HepG2 (cell line): Measurements from ENCODE around the gene TMEM53. TPM values are rescaled to one million over a fixed set of nuclear protein-coding genes. Genes with fewer than 3 reads are reported as not detected.

Experiments
- HDAC1 ChIP-seq: sonication (generic); formaldehyde crosslinking; IDR thresholded peaks from 2 replicates; pipeline ENCODE4 v1.5.1; 2020; ENCODE audit warnings: mild to moderate bottlenecking, missing genetic modification reagents
- MBD4 ChIP-seq: IDR thresholded peaks from 2 replicates; pipeline ENCODE4 v1.6.1; 2012; ENCODE audit warnings: low read length, inconsistent platforms, borderline replicate concordance
- MED8 ChIP-seq: sonication (generic); formaldehyde crosslinking; IDR thresholded peaks from 2 replicates; pipeline ENCODE4 v1.8.1; 2023; ENCODE audit warnings: mild to moderate bottlenecking, missing genetic modification reagents; ENCODE audit not compliant: insufficient replicate concordance
- NCOA1 ChIP-seq: sonication (generic); formaldehyde crosslinking; IDR thresholded peaks from 2 replicates; pipeline ENCODE4 v1.9.0; 2021; ENCODE audit warnings: missing genetic modification reagents
- RCOR2 ChIP-seq: IDR thresholded peaks from 2 replicates; pipeline ENCODE4 v1.6.1; 2016; ENCODE audit warnings: missing biosample characterization, missing genetic modification reagents
- SKI ChIP-seq: fragments of 450-650 bp; IDR thresholded peaks from one replicate; pipeline ENCODE4 v1.6.1; 2018; ENCODE audit warnings: mild to moderate bottlenecking; ENCODE audit not compliant: partially characterized antibody
- SMC3 ChIP-seq: IDR thresholded peaks from 2 replicates; pipeline ENCODE4 v1.6.1; 2011; ENCODE audit warnings: low read length, improper control_type of control experiment
- SNAPC2 ChIP-seq: sonication (generic); formaldehyde crosslinking; IDR thresholded peaks from 2 replicates; pipeline ENCODE4 v1.8.1; 2022; ENCODE audit warnings: mild to moderate bottlenecking, missing genetic modification reagents
- SRSF1 ChIP-seq: fragments of 200-400 bp; formaldehyde crosslinking; optimal IDR thresholded peaks from 2 replicates; pipeline ENCODE3; 2017; ENCODE audit warnings: mild to moderate bottlenecking, low read depth, low read length, moderate library complexity
- ZNF709 ChIP-seq: sonication (generic); formaldehyde crosslinking; IDR thresholded peaks from 2 replicates; pipeline ENCODE4 v1.5.0; 2020; ENCODE audit warnings: mild to moderate bottlenecking, missing genetic modification reagents
- ZSCAN12 ChIP-seq: sonication (generic); formaldehyde crosslinking; IDR thresholded peaks from 2 replicates; pipeline ENCODE4 v1.9.0; 2021; ENCODE audit warnings: mild to moderate bottlenecking, missing genetic modification reagents
- polyA plus RNA-seq, 8 experiments: library from polyadenylated mRNA; depleted of rRNA in 3 of 8; stranded (reverse) in 7 of 8; unstranded in 1 of 8; fragments of >200 nt; fragmentation: Illumina TruSeq in 4 of 8; extraction: Trizol in 4 of 8; gene quantifications; 2 replicates each; pipeline versions ENCODE4 v1.2.1 to v1.2.3, GENCODE V29; 2011 to 2016; ENCODE audit warnings: low read depth in 4 of 8, missing spikeins in 1 of 8, mixed read lengths in 1 of 8; ENCODE audit not compliant: insufficient read depth in 1 of 8
- total RNA-seq, 5 experiments: library from RNA; depleted of rRNA; stranded (reverse); fragments of >200 nt; fragmentation: Illumina TruSeq; extraction: Trizol; gene quantifications; 2 replicates each; pipeline ENCODE4 v1.2.3, GENCODE V29; 2016; ENCODE audit warnings: low read depth in 1 of 5
- TF ChIP-seq, protein P1 (sequence below): sonication (generic); formaldehyde crosslinking; conservative IDR thresholded peaks from 2 replicates; pipeline ENCODE4 v1.4.0; 2020; ENCODE audit warnings: missing genetic modification reagents

The TMEM53 gene
- total and polyA plus RNA-seq, 2 of the 13 experiments (the other 11 are each of a cell fraction or from before 2014, with no cell fraction given), result 12.6 to 20.2 TPM

DNA sequence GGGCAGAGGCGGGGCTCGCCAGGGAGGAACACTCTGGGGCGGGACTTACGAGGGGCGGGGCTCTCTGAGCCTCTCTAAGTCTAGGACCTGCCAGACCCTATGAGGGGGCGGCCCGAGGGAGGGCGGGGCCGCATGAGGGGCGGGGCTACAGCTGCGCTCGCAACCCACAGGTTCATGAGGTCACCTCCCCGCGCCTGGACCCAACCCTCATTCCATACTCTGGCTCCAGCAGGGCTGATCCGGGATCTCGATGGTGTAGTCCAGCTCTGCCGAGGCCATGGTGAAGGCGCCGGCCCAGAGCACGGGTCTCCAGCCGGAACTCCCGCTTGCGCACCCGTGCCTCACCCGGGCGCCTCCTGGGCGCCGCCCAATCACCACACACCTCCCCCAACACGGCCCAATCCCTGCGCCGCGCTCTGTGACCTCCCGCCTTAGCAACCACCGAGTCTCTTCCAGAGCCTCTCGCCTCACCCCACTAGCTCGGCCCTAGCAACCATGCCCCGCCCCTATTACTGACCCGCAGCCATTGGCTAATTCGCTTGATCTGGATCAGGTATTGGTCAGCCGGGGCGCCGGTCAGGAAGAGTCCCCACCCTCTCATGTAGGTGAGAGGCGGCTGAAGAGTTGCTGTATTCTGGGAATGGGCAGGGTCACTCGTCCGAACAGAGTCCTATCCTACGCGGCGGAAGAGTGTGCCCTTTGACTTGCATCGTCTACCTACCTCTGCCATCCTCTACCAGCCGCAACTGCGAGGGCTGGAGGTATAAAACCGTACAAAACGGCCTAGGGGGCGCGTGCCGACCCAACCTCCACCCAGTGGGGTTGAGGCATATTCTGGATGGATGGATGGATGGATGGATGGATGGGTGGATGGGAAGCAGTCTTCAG, at the start of gene TMEM53, which contains the start of gene ARMH1 (continued):
- TF ChIP-seq SMC3 (no peak), SKI (peak; percentile 59), NCOA1 (CRISPR knock-in tag) (peak; percentile 96), MBD4 (no peak), HDAC1 (peak; percentile 47), MED8 (CRISPR knock-in tag) (no peak), ZSCAN12 (CRISPR knock-in tag) (no peak), RCOR2 (CRISPR knock-in tag) (no peak), ZNF709 (CRISPR knock-in tag) (peak; percentile 62), SRSF1 (no peak), SNAPC2 (CRISPR knock-in tag) (0 out of 2 replicates have a peak, but pooled peaks have one; percentile 17)
- TF ChIP-seq, protein P1, sequence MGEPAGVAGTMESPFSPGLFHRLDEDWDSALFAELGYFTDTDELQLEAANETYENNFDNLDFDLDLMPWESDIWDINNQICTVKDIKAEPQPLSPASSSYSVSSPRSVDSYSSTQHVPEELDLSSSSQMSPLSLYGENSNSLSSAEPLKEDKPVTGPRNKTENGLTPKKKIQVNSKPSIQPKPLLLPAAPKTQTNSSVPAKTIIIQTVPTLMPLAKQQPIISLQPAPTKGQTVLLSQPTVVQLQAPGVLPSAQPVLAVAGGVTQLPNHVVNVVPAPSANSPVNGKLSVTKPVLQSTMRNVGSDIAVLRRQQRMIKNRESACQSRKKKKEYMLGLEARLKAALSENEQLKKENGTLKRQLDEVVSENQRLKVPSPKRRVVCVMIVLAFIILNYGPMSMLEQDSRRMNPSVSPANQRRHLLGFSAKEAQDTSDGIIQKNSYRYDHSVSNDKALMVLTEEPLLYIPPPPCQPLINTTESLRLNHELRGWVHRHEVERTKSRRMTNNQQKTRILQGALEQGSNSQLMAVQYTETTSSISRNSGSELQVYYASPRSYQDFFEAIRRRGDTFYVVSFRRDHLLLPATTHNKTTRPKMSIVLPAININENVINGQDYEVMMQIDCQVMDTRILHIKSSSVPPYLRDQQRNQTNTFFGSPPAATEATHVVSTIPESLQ, result no peak
